Glomerular visceral epithelial cell (primary cell): ENCODE results near the gene EHD4.
A peak's percentile ranks its signal among the peaks of the same experiment; 100 is the strongest.

Source experiments
- DNase-seq: peaks from one replicate; pipeline ENCODE4 v3.0.0-alpha.2; 2016; ENCODE audit errors: extremely low spot score

The EHD4 gene

GRCh38 chr15:41980654-41981323 lies 8.4 kb upstream of the EHD4 start:
- DNase-seq, result no peak

GRCh38 chr15:41979493-41980266 lies 7.3 kb upstream of the EHD4 start:
- no peak for DNase-seq

- no peak for DNase-seq
Measured at GRCh38 chr15:41978534-41978933, 6.2 kb upstream of the EHD4 start.

GRCh38 chr15:41977757-41978383 lies 5.5 kb upstream of the EHD4 start:
- no peak for DNase-seq

GRCh38 chr15:41975669-41976068 lies 3.3 kb upstream of the EHD4 start:
- no peak for DNase-seq

DNA sequence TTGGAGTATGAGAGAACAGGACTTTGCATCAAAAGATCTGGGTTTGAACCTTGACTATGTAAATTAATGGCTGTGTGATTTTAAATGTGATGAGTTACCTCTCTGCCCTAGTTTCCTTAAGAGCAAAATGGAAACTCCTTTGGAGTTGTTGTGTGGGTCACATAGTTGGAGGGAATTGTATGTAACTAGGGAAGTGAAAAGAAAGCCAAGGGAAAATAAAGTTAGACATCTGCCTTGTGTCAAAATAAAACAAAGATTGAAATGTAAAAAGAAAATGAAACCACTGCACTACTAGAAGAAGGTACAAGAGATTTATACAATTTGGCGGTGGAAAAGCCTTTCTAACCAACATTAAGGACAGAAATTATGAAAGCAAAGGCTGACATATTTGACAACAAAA lies 1.7 kb upstream of the EHD4 start:
- DNase-seq, result no peak

DNA sequence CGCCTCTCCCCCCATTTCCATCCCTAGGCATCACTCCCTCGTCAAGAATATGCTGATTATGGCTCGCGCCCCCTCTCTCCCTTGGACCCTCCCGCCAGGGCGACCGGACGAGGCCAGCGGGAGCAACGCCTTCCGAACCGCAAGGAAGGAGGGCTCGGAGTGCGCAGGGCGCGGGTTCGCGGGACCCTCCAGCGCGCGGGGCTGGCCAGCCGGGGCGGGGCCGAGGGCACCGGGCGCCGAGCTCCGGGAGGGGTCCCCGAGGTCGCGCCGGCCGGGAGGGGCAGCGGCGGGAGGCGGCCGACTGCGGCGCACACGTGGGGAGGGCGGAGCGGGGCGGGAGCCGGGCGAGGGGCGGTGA lies 483 bp downstream of the EHD4 start:
- DNase-seq, result no peak

GRCh38 chr15:41971089-41971894 lies 1.1 kb downstream of the EHD4 start:
- DNase-seq, result peak; percentile 76

DNA sequence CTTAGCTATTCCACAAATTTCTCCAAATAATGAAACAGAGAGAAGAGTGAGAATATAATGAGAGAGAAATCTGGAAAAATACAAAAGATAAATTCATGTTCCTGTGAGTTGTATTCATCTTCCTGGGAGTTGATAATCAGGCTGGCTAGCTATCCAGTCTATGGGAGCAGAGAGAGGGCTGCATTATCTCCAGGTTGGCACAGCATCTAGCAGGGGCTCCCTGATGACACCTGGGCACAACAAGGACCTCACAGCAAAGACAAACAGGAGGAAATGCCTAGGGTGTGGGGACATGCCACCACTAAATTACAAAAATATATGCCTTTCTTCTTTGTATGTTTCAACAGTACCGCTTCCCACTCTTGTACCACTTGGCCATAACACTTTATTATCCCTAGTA lies 1.9 kb downstream of the EHD4 start:
- DNase-seq, result no peak

DNA sequence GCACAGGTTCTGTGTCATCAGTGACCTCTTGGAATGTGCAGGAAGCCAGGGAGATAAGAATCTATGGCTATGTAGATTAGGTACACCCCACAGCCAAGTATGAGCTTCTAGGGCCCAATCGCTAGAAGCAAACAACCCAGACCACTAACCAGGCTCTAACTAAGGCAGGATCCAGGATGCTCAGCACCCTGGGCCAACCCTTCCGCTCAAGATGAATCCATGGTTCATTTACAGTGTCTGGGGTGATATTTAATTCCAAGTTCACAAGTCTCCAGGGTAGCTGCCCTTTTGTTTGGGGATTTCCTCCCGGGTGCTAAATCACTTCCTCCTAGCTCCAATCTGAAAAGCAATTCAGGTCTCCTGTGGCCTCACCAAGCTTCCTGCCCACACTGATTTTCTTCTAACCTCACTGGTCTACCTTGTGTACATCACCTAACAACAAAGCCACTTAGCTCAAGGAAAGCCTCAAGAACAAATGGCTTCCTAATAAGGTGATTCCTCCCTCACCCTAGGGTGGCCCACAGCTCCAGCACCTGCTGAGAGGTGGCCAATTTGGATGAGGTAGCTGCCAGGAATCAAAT lies 2.4 kb downstream of the EHD4 start:
- DNase-seq, result peak; percentile 23

GRCh38 chr15:41968701-41969100 lies 3.7 kb downstream of the EHD4 start:
- no peak for DNase-seq

- peak; percentile 86 for DNase-seq
Measured at GRCh38 chr15:41967506-41968206, 4.7 kb downstream of the EHD4 start.

DNA sequence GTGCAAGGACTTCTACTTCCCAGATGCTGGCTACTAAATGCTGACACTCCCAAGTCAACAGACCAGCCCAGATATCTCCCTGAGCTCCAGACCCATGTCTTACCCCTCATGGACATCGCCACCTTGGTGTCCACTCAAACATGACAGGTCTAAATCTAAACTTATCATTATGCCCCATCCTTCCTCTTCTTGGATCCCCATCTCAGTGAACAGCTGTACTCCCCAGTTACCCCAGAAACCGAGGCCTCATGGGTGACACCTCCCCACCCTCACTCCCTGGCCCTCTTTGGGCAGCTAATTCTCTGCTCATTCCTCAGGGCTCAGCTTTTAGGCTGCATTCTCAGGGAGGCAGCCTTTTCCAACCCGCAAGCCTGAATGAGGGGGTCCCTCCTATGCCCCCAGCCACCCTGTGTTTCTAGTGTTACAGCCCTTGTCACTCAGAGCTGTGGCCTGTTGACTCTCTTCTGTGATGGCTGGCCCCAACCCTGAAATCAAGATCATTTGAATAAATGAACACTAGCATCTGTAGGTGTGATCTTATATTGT lies 5.4 kb downstream of the EHD4 start:
- DNase-seq, result no peak

GRCh38 chr15:41966414-41966812 lies 5.9 kb downstream of the EHD4 start:
- no peak for DNase-seq

GRCh38 chr15:41965441-41966413 lies 6.6 kb downstream of the EHD4 start:
- DNase-seq, result no peak

GRCh38 chr15:41961595-41962202 lies 10.7 kb downstream of the EHD4 start:
- DNase-seq, result no peak

- peak; percentile 78 for DNase-seq
Measured at GRCh38 chr15:41961001-41961518, 11.3 kb downstream of the EHD4 start.

- no peak for DNase-seq
Measured at GRCh38 chr15:41958002-41958420, 14.3 kb downstream of the EHD4 start.
